GM19324 (cell line): ENCODE data around the gene FRMD5.

ENCODE experiments used
- ATAC-seq: cut with Tn5 transposase; IDR thresholded peaks from one replicate; pipeline ENCODE4 v1.9.1; 2021; ENCODE audit warnings: mild to moderate bottlenecking, moderate library complexity; ENCODE audit not compliant: unreplicated experiment, low FRiP score

The FRMD5 gene

DNA sequence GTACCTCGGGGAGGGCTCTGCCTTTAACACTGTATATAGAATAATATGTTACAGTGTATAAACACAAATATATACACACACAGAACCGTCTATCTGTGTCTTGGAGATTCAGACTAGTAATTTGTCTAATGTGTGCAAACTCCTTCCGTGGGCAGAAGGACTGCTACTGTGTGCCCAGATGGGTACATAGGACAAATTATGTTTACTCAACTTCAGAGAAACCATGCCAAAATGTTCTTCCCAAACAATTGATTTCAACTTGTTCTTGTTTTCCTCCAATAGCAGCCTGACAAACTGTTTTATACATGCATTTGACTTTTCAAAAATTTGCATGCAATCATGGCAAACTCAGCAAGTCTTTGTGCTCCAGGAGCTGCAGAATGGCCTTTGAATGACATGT lies 97.5 kb downstream of the FRMD5 start:
- ATAC-seq = no peak

DNA sequence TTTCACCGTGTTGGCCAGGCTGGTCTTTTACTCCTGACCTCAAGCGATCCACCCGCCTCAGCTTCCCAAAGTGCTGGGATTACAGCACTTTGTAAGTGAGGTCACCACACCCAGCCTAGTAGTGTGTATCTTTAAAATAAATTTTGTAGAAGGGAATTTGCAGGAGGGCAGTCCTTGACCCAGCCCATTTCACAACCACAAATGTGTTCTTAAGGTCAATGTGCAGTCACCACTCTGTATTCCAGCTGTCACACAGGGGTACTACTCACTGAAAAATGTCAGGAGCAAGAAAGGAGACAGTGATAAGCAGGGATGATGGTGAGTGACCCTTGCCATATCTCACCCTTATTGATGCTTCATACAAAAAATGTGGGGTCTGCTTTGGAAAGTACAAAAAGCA lies 98.5 kb downstream of the FRMD5 start:
- no peak for ATAC-seq

DNA sequence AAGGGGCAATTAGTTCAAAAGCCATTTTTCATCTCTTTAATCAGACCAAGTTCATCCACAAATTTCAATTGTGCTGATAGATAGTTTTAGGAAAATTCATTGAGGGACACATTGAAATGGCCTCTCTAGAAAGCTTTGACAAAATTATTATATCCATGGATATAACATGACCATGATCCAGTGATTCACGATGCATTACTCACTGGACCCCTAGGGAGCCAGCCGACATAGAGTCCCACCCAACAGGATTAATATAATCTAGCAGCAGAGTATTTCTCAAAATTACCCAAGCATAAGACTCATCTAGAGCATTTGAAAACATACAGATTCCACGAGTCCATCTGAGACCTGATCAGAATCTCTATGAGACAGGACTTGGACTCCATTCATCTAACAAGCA lies 100.3 kb downstream of the FRMD5 start:
- no peak for ATAC-seq

GRCh38 chr15:44093836-44094235 lies 101.2 kb downstream of the FRMD5 start:
- ATAC-seq = no peak

GRCh38 chr15:44092221-44092620 lies 102.8 kb downstream of the FRMD5 start:
- no peak for ATAC-seq

GRCh38 chr15:44087578-44088465 lies 107.2 kb downstream of the FRMD5 start:
- ATAC-seq = no peak

GRCh38 chr15:44084770-44085169 lies 110.3 kb downstream of the FRMD5 start:
- no peak for ATAC-seq

GRCh38 chr15:44084171-44084570 lies 110.9 kb downstream of the FRMD5 start:
- no peak for ATAC-seq

- ATAC-seq = no peak
Observed at GRCh38 chr15:44082558-44083157, 112.4 kb downstream of the FRMD5 start.

GRCh38 chr15:44081026-44082013 lies 113.8 kb downstream of the FRMD5 start:
- ATAC-seq = no peak

DNA sequence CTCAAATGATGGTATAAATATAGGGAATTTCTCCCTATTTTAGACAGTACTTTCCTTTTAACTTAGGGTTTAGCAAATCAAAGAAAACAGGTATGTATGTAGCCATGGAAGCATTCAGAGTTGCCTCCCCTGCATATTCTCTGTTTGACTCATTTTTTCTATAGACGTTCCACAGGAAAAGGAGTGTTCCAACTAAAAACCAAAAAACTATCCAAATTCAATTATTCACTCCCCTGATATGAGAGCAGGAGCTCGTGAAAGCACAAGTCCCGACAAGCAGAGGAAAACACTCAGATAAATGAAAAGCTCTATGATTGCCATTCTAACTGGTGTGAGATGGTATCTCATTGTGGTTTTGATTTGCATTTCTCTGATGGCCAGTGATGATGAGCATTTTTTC lies 119.5 kb downstream of the FRMD5 start:
- ATAC-seq = no peak

- no peak for ATAC-seq
Observed at GRCh38 chr15:44069489-44069888, 125.6 kb downstream of the FRMD5 start.

- ATAC-seq = no peak
Observed at GRCh38 chr15:44068347-44068746, 126.7 kb downstream of the FRMD5 start.

GRCh38 chr15:44066211-44066827 lies 128.8 kb downstream of the FRMD5 start:
- ATAC-seq = no peak

DNA sequence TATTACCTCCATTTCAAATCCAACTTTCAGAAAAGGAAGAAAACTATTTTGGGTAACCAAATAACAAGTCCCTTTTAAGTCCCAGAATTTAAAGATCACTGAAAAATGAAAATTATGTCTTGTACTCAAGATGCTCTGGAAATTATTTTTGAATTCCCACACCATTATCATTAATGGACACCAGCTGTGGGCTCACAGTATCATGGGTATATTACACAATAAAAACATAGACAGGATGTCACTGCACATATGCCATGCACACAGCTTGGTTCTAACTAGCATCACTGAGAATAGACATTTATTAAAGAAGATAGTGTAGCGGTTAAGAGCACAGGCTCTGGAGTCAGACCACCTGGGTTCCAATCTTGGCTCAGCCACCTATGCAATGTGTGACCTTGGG lies 130.4 kb downstream of the FRMD5 start:
- ATAC-seq = no peak

GRCh38 chr15:44058126-44058525 lies 136.9 kb downstream of the FRMD5 start:
- ATAC-seq = no peak

- ATAC-seq = no peak
Observed at GRCh38 chr15:44045661-44046060, 149.4 kb downstream of the FRMD5 start.

DNA sequence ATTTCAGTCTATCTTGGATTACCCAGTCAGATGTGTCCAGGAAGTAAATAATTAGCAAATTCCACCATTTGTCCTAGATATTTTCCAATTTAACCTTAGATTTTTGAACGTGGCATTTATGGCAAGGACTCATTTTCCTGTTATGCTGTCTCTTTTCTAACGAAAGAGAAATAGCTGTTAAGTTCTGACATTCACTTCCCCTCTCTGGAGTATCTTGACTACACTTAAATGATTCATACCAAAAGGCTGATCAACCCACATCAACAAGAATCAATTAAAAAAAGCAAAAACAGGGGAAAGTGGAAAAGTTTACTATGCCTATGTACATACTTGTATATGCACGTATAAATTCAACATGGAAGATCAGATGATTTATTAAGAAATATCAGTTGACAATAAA lies 149.9 kb downstream of the FRMD5 start:
- no peak for ATAC-seq

DNA sequence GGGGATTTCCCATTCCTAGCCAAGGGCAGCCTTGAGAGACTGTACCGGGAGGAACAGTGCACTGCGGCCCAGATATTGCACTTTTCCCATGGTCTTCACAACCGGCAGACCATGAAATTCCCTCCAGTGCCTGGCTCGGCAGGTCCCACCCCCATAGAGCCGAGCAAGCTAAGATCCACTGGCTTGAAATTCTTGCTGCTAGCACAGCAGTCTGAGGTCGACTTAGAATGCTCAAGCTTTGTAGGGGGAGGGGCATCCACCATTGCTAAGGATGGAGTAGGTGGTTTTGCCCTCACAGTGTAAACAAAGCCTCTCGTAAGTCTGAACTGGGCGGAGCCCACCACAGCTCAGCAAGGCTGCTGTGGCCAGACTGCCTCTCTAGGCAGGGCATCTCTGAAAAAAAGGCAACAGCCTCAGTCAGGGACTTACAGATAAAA lies 156.3 kb downstream of the FRMD5 start:
- no peak for ATAC-seq
